ENCODE data around the gene MOB3B.

The MOB3B gene

GRCh38 chr9:27385606-27386322, 143.8 kb downstream of the MOB3B start:
- no peak for DNase-seq

DNA sequence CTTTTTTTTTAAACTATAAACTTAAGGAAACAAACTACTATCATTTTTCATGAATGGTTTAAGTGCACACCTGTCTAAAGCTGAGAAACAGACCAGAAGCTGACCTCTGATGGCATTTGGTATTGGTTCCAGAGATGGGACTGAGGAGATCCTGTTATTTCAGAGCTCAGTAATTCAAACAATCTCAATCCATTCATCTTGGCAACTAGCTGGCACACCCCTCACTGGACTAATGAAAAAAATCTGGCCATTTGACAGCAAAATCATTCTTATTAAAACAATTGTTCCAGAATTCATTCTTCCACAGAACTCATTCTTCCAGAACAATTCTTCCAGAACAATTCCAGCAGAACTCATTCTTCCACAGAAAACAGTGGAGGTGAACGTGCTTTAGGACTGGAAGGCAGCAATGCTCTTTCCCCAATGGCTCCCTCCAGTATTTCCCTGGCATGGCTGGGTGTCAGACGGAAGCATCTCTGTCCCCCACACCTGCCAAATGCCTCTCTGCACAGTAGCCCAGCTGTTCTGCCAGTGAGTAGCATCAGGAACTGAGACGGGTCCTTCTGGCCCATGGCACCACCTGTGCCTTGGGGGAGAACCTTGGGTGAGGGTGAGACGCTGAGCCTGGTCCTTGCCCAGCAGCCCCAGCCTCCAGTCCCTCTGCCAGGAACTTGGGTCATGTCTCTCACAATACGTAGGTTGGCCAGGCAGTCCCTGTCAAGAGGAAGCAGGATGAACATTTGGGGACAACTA, 145.2 kb downstream of the MOB3B start:
- no peak for DNase-seq

DNA sequence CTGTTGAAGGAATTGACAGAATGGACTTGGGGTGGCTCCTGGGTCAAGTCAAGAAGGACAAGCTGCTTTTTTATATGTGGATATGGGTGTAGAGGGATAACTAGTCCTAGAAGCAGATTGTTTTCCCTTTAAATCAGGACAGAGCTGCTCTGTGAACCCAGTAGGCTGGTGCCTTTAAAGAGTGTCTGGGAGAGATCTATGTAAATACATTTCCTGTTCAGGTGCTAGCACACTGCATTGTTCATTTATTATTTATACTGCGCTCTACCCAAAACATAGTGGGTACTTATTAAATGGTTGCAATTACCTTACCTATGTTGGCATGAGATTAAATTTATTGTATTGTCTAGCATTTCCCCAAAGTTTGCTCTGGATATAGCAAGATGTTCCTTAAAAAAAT, 146.1 kb downstream of the MOB3B start:
- DNase-seq, result no peak

DNA sequence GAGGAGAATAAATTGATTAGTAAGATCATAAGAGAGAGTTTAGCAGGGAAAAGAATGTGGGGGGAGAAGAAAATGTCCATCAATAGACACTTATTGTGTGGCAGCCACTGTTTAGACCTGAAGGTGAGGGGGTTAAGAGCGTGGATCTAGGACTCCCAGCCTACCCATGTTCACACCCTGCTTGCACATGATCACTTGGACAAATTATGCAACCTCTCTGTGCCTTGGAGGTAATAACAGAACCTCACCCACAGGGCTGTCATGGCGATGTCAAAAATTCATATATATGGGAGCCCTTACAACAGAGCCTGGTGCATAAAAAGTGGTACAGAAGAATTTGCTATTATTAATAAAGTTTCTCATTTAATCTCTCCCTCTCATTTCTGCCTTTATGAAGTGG, 146.6 kb downstream of the MOB3B start:
- no peak for DNase-seq

DNA sequence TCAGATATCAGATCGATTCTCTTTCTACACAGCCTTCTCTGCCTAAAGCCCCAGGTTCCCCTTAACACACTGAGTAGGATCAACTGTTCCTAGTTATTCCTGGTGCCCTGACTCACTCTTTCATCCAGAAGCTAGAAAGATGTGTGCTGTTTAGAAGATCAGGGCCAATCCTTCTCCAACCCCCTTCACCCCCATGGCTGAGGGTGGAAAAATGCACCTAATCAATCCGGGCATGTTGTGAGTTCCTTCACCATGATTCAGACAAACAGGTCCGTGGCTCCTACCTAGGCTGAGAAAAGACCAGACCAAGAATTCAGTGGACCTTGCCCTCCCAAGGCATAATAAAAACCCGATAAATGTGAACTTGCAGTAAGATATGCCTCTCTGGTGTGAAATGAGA, 147.3 kb downstream of the MOB3B start:
- DNase-seq, result no peak

GRCh38 chr9:27379311-27380251, 150.0 kb downstream of the MOB3B start:
- DNase-seq, result no peak

GRCh38 chr9:27377811-27378456, 151.7 kb downstream of the MOB3B start:
- DNase-seq, result no peak

DNA sequence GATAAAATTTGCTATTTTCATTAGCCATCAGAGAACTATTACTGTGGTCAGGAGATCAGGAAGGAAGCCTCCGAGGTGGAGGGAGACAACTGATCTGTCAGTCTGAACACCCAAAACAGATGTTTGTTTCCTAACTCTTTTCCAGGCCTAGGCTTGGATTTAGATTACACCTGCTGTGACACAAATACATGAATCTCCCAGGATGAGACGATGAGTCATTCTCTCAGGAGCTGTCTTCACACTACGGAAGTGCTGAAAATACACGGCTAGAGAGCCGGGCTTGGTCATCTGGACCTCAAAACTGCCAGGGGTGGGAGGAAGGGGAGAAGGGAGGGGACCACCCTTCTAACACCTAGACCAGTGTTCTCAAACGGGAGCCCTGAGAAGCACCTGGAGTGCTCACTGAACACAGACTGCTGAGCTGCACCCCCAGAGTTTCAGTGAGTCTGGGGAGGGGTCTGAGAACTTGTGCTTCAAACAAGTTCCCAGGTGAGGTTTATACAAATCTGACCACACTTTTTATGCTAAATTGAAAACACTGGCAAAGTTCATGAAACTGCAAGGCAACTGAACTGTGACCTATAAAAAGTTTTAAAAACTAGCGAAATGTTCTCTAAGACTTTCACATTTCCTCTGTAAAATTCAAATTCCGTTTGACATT, 152.3 kb downstream of the MOB3B start:
- no peak for DNase-seq

DNA sequence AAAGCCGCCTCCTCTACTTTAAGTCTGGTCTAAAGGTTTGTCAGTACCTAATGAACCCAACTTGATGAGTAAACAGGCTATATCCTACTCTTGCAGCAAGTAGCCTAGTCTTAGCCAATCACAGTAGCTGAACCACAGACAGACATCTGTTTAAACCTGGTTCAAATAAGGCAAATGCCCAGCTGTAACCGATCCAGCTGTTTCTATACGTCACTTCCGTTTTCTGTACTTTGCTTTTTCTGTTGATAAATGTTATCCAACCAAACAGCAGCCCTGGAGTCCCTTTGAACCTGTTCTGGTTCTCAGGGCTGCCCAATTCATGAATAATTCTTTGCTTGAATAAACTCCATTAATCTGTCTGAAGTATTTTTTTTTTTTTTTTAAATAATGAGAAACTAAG, 155.8 kb downstream of the MOB3B start:
- DNase-seq, result no peak

GRCh38 chr9:27372615-27373014, 157.0 kb downstream of the MOB3B start:
- DNase-seq, result no peak

- DNase-seq, result no peak
Observed at GRCh38 chr9:27371382-27371781, 158.2 kb downstream of the MOB3B start.

DNA sequence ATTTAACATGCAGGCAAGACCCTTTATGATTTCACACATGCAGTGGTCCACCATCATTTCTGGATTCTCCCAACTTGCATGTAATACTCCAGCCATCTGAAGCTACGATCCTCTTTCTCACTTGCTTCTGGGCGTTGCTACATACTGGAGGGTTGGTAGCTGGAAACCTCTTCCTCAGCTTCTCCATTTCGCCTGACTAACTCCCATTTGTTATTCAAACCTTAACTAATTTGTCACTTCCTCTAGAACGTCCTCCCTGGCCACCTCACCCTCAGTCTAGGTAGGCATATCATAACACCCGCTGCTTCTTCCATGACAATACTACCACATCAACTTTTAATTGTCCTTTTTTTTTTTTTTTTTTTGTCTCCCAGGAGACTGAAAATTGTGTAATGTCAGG, 160.0 kb downstream of the MOB3B start:
- DNase-seq, result no peak

DNA sequence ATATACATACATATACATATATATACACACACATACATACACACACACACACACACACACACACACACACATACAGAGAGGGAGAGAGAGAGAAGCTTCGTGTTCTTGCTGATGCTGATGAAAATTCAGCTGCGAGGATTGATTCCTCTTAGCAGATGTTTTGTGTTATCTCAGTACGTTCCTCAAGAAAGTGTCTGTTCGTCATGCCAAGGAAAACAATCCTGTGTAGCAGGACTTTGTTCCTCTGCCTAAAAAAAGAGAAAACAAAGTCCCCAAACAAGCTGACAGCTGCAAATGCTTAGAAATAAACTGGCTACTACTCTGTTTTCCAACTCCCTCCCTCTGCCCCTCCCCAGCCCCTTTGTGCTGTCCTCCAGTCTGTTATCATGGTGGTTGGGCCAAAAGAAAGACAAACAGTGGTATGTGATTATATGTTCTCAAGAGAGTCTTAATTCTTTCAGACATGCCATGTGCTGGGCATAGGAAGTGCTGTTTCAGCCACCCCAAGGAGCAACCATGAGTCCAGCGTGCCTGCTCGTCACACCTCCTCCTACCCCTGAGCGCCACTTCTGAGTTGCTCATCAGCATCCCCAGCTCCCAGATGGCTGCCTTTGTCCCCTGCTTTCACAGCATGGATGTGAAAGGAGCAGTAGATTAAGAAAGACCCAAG, 161.2 kb downstream of the MOB3B start:
- DNase-seq, result no peak

DNA sequence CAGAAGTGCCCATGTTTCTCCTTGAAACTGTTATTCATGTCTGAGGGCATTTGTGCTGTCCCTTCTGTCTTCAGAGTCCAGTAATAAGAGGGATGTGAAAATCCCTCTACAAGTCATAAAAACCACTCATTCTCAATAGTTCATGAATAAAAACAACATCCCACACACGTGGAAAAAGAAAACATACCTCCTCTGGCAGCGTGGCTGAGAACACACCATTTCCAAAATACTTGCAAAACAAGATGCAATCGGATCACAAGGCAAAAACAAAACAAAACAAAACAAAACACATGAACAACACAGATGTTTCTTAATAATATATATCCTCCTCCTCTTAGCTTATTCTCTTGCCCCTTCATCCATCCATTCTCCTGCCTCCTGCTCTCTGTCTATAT, 161.7 kb downstream of the MOB3B start:
- DNase-seq, result no peak

- no peak for DNase-seq
Observed at GRCh38 chr9:27367175-27367798, 162.3 kb downstream of the MOB3B start.

GRCh38 chr9:27365707-27366376, 163.8 kb downstream of the MOB3B start:
- DNase-seq, result no peak

DNA sequence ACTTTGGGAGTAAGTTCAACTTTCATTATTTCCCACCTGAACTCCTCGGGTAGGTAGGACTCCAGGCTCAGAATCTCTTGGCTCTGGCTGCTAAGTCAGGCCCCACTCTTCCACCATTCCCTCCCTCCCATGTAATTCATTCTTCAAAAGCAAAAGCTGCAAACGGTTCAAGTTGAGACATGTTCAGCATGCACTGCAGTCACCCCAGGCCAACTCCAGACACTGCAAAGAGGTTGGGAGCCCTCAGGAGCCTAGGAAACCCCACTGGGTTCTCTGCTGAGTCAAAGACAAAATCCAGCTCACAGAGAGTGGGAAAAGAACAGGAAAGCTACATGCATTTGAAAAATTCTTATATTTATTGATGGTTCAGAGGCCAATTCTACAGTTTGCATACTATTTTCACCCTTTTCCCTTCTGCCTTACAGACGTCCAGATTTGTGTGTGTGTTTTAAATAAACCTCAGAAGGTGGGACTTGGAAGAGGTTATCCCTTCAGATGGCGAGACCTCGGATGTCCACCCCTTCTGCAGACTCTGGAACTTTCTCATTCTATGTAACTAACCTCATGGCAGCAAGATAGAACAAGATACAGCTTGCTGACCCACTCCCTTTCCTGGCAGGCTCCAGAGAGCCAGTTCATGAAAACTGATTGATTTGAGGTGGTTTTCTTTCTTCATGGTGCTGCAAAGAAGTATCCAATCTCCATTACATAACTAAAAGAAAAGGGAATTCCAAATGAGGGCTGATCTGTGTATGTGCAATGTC, 167.0 kb downstream of the MOB3B start:
- DNase-seq, result no peak

DNA sequence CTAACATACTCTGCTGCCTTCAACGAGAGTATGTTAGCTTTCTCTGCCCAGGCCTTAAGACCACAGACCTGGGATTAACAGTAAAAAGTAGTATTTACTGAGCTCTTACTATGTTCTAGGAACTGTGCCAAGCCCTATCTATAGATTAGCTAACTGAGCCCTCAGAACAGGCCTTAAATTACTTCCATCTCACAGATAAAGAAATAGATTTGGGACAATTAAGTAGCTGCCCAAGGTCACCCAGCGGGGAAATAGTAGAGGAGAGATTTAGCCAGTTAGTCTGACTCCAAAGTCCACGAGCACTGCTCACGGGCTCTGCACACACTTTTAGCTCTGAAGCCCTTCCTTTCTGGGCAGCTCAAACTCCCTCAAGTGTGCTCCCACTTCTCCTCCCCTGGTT, 168.1 kb downstream of the MOB3B start:
- no peak for DNase-seq

DNA sequence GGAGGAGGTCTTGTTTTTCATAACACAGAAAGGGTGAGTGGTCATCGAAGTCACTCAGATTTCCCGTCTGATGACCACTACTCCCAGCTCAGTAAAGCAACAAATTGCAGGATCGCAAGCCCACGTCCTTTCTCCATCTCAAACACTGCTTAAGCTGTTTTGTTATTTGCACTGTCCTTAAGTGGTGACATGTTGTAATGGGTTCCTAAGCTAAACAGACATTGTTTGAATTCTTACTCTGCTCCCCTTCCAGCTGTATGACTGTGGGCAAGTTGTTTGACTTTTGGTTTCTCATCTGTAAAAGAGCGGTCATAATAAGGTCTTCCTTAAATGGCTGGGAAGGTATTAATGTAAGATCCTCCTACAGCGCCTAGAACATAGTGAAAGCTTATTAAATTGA, 169.9 kb downstream of the MOB3B start:
- no peak for DNase-seq

- no peak for DNase-seq
Observed at GRCh38 chr9:27358007-27358406, 171.6 kb downstream of the MOB3B start.
